Glutamatergic neuron (in vitro differentiated cells): ENCODE measurements around the gene PARP8. TPM values are rescaled to one million over a fixed set of nuclear protein-coding genes. Genes with fewer than 3 reads are reported as not detected.

ENCODE experiments used
- DNase-seq: peaks from one replicate; pipeline ENCODE4 v3.0.0; 2022
- H3K27ac Mint-ChIP-seq: one replicate; pipeline ENCODE4 v1.8.0; 2020; ENCODE audit warnings: mild to moderate bottlenecking, mixed read lengths, inconsistent platforms; ENCODE audit not compliant: unreplicated experiment
- H3K27me3 Mint-ChIP-seq: one replicate; pipeline ENCODE4 v1.8.0; 2020; ENCODE audit warnings: mild to moderate bottlenecking, moderate library complexity, mixed read lengths, inconsistent platforms; ENCODE audit not compliant: unreplicated experiment
- H3K36me3 Mint-ChIP-seq: one replicate; pipeline ENCODE4 v1.8.0; 2020; ENCODE audit warnings: mild to moderate bottlenecking, mixed read lengths, inconsistent platforms; ENCODE audit not compliant: unreplicated experiment
- H3K4me1 Mint-ChIP-seq: one replicate; pipeline ENCODE4 v1.8.0; 2020; ENCODE audit warnings: mild to moderate bottlenecking, low read depth, mixed read lengths, inconsistent platforms; ENCODE audit not compliant: unreplicated experiment
- H3K4me3 Mint-ChIP-seq: one replicate; pipeline ENCODE4 v1.8.0; 2020; ENCODE audit warnings: mild to moderate bottlenecking, mixed read lengths, inconsistent platforms; ENCODE audit not compliant: unreplicated experiment
- H3K9me3 Mint-ChIP-seq: one replicate; pipeline ENCODE4 v1.8.0; 2020; ENCODE audit warnings: mild to moderate bottlenecking, moderate library complexity, mixed read lengths, inconsistent platforms; ENCODE audit not compliant: unreplicated experiment
- CTCF ChIP-seq: fragments of 200-600 bp; sonication (generic); IDR thresholded peaks from one replicate; pipeline ENCODE4 v1.5.0; 2021; ENCODE audit not compliant: partially characterized antibody, unreplicated experiment
- total RNA-seq: library from RNA; stranded (reverse); fragmentation: NEBNext Ultra II Directional; extraction: Animal tissue kit (Norgen Biotek cat#: 25700); gene quantifications from one replicate; pipeline ENCODE4 v1.2.1, GENCODE V29; 2021; ENCODE audit not compliant: unreplicated experiment

PARP8 gene
- total RNA-seq, 1 donor from 2014 or later: 11.3 TPM

DNA sequence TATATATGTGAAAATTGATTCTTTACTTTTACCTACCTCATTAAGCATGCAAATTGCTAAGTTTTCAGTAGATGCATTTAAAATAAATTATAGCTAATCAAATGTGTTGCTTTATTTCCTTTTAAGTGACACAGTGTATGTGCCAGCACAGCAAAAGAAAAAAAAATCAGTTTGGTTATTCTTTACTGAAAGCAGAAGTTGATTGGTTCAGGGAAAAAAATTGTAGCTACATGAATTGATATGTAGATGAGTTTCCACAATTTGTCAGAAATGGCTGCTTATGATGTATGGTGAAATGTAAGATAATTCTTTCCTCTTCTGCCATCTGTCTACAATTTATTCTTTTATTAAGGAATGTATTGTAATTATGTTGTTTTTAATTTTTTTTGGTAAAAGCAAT, 57.8 kb downstream of the PARP8 start:
- no peak overlapping the region for H3K4me3 Mint-ChIP-seq
- peaks cover 11% of the 10 kb centered on the region for H3K4me1 Mint-ChIP-seq
- no peaks in the 10 kb centered on the region for H3K36me3 Mint-ChIP-seq
- no peak overlapping the region for H3K27ac Mint-ChIP-seq
- DNase-seq: no peak
- no peaks in the 10 kb centered on the region for H3K9me3 Mint-ChIP-seq
- H3K27me3 Mint-ChIP-seq: no peaks in the 10 kb centered on the region
- no peak for TF ChIP-seq CTCF

DNA sequence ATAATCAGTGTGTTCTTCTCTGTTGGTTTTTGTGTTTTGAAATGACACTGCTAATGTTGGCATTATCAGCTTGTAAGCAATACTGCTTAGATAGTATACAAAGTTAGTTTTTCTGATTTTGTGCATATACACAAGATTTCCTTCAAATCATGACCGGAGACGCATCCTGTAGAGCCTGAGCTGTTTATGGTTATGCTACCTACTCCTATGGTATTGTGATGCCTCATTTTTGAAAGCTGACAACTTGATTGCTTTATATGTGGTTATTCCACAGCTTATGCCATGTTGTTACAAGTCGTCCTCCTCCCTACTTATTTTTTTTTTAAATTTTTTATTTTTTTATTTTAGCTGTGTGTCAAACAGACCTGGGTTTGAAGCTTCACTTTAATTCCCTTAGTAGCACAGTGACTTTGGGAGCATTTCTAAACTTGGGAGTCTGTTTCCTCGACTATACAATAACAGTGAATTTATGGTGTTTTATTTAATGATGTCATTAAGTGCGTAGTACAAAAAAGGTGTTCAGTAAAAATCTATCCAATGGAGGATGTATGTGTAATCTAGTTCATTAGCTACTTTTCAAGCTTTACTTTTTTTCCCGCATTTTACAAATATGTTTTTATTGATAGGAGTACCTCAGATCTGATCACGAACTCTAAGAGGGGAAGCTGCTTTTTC, 59.5 kb downstream of the PARP8 start:
- Mint-ChIP-seq H3K36me3 (no peaks in the 10 kb centered on the region), H3K27ac (no peak overlapping the region), H3K4me1 (peaks cover 12% of the 10 kb centered on the region), H3K9me3 (no peaks in the 10 kb centered on the region), H3K27me3 (no peaks in the 10 kb centered on the region), H3K4me3 (no peak overlapping the region)
- TF ChIP-seq CTCF: no peak
- DNase-seq: no peak

DNA sequence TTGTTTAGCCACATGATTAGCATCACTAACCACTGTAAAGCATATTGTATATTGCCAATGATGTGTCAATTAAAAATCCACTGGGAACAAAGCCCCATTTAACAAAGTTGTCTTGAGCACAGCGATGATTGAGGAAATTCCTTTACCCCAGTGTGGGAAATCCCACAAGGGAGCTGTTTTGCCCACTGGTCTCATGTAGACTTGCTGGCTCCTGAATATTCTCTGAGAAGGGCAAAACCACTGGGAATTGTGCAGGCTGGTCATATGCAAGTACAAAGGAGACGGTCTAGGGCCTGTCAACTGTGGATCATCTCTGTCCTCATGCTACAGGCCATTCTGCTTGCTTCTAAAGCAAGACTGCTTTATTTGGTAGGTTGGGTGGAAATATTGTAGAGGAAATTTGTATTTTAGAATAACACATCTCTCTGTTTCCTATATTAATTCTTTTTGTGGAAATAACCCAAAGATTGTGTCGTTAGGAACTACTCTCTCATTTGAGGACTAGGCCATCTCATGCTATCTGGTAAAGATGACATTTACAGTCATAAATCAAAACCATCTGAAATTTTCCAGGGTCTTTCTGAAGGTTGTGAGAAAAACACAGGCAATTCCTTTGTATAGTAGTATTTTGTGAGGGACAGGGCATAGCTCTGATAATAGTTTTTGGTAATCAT, 60.2 kb downstream of the PARP8 start:
- no peaks in the 10 kb centered on the region for H3K27me3 Mint-ChIP-seq
- no peak overlapping the region for H3K27ac Mint-ChIP-seq
- TF ChIP-seq CTCF: no peak
- DNase-seq: no peak
- no peak overlapping the region for H3K4me3 Mint-ChIP-seq
- H3K9me3 Mint-ChIP-seq: no peaks in the 10 kb centered on the region
- peaks cover 12% of the 10 kb centered on the region for H3K4me1 Mint-ChIP-seq
- no peaks in the 10 kb centered on the region for H3K36me3 Mint-ChIP-seq

- Mint-ChIP-seq H3K36me3 (no peaks in the 10 kb centered on the region), H3K4me3 (no peak overlapping the region), H3K27ac (no peak overlapping the region), H3K4me1 (peaks cover 12% of the 10 kb centered on the region), H3K27me3 (no peaks in the 10 kb centered on the region), H3K9me3 (no peaks in the 10 kb centered on the region)
- no peak for DNase-seq
- TF ChIP-seq CTCF: no peak
Observed at GRCh38 chr5:50727149-50727496, 60.7 kb downstream of the PARP8 start.

DNA sequence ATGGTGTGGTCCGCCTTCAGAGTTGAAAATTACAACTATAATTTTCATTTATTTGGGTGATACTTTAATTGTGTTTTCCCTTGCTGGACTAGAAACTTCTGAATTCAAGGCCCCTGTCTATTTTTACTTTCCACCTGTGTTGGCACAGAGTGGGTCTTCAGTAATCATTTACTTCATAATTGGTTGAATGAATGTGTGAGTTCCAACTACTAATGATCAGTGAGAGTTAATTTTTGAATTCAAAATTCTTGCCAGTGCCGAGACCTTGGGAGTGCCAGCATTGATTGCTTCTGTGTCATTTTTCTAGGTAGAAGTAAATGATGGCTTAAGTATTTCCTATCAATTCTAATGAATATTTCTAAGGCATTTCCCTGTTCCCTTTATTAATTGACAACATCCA, 61.4 kb downstream of the PARP8 start:
- Mint-ChIP-seq H3K4me3 (no peak overlapping the region), H3K27me3 (no peaks in the 10 kb centered on the region), H3K4me1 (peaks cover 12% of the 10 kb centered on the region), H3K27ac (no peak overlapping the region), H3K9me3 (no peaks in the 10 kb centered on the region), H3K36me3 (no peaks in the 10 kb centered on the region)
- no peak for TF ChIP-seq CTCF
- DNase-seq: no peak
